Measurements from ENCODE around the gene RAD1. TPM values are rescaled to one million over a fixed set of nuclear protein-coding genes. Genes with fewer than 3 reads are reported as not detected.

RAD1 gene
- total and polyA plus RNA-seq, 2 experiments from 2014 or later: 26.3 to 53.6 TPM

GRCh38 chr5:34867660-34868059 is 47.6 kb downstream of the RAD1 start:
- 95 to 98% methylated on average over 3 of the region's 3 CpGs for WGBS, 2 experiments (ENCODE audit: low coverage in 1 of 2, low lambda C conversion rate in 2 of 2, missing lambda C conversion rate in 2 of 2)

GRCh38 chr5:34866989-34867471 is 48.3 kb downstream of the RAD1 start:
- in situ Hi-C loops (cut with MboI): no loop called here
- no peak for TF ChIP-seq EZH2 (IDR thresholded peaks at IDR 0.05; ENCODE audit: insufficient read depth, poor library complexity, severe bottlenecking)
- no peak for TF ChIP-seq EZH2phosphoT487 (IDR thresholded peaks at IDR 0.05; ENCODE audit: insufficient read depth, low read depth)
- H2AFZ ChIP-seq: no peak overlapping the region; the same call in 1 of the 2 replicates
- H3K9ac ChIP-seq: no peak overlapping the region
- no peaks in the 10 kb centered on the region for H3K27me3 ChIP-seq (replicated peaks; ENCODE audit: insufficient read depth)
- H4K20me1 ChIP-seq (ENCODE audit: insufficient read depth): no peaks in the 10 kb centered on the region
- 91 to 92% methylated on average over 3 of the region's 3 CpGs for WGBS, 2 experiments (ENCODE audit: low coverage in 1 of 2, low lambda C conversion rate in 2 of 2, missing lambda C conversion rate in 2 of 2)
- DNase-seq: no peak
- no peaks in the 10 kb centered on the region for H3K9me2 ChIP-seq (ENCODE audit: insufficient read depth)
- no peaks in the 10 kb centered on the region for H3K9me3 ChIP-seq (ENCODE audit: low read depth)
- no peak overlapping the region for H3K4me2 ChIP-seq (ENCODE audit: unreplicated experiment)
- no peaks in the 10 kb centered on the region for H3K36me3 ChIP-seq (ENCODE audit: low read depth)
- H3K4me1 ChIP-seq (ENCODE audit: insufficient read depth): no peaks in the 10 kb centered on the region
- H3K27ac ChIP-seq: no peak overlapping the region
- no peaks in the 10 kb centered on the region for H3F3A ChIP-seq (ENCODE audit: insufficient read depth)
- H3K79me2 ChIP-seq (ENCODE audit: insufficient read depth): no peaks in the 10 kb centered on the region
- H3K4me3 ChIP-seq: no peak overlapping the region

More at GRCh38 chr5:34867660-34868059, 47.6 kb downstream of the RAD1 start:
- in situ Hi-C loops (cut with MboI): no loop called here
- no peak overlapping the region for H3K27ac ChIP-seq
- H3F3A ChIP-seq (ENCODE audit: insufficient read depth): no peaks in the 10 kb centered on the region
- no peaks in the 10 kb centered on the region for H3K36me3 ChIP-seq (ENCODE audit: low read depth)
- H4K20me1 ChIP-seq (ENCODE audit: insufficient read depth): no peaks in the 10 kb centered on the region
- no peak overlapping the region for H3K9ac ChIP-seq
- DNase-seq: no peak
- H3K79me2 ChIP-seq (ENCODE audit: insufficient read depth): no peaks in the 10 kb centered on the region
- no peak overlapping the region for H3K4me3 ChIP-seq
- no peaks in the 10 kb centered on the region for H3K4me1 ChIP-seq (ENCODE audit: insufficient read depth)
- no peaks in the 10 kb centered on the region for H3K27me3 ChIP-seq (replicated peaks; ENCODE audit: insufficient read depth)
- no peaks in the 10 kb centered on the region for H3K9me2 ChIP-seq (ENCODE audit: insufficient read depth)
- H3K9me3 ChIP-seq (ENCODE audit: low read depth): no peaks in the 10 kb centered on the region
- no peak overlapping the region for H3K4me2 ChIP-seq (ENCODE audit: unreplicated experiment)
- TF ChIP-seq EZH2 (IDR thresholded peaks at IDR 0.05; ENCODE audit: insufficient read depth, poor library complexity, severe bottlenecking) (no peak), EZH2phosphoT487 (IDR thresholded peaks at IDR 0.05; ENCODE audit: insufficient read depth, low read depth) (no peak)
- H2AFZ ChIP-seq: no peak overlapping the region

- Histone ChIP-seq H3F3A (ENCODE audit: insufficient read depth) (no peaks in the 10 kb centered on the region), H3K27ac (no peak overlapping the region), H3K9me3 (ENCODE audit: low read depth) (no peaks in the 10 kb centered on the region), H3K9me2 (ENCODE audit: insufficient read depth) (no peaks in the 10 kb centered on the region), H3K79me2 (ENCODE audit: insufficient read depth) (no peaks in the 10 kb centered on the region), H3K4me2 (ENCODE audit: unreplicated experiment) (no peak overlapping the region), H3K27me3 (replicated peaks; ENCODE audit: insufficient read depth) (no peaks in the 10 kb centered on the region), H3K9ac (no peak overlapping the region), H4K20me1 (ENCODE audit: insufficient read depth) (no peaks in the 10 kb centered on the region), H2AFZ (no peak overlapping the region), H3K4me1 (ENCODE audit: insufficient read depth) (no peaks in the 10 kb centered on the region), H3K36me3 (ENCODE audit: low read depth) (no peaks in the 10 kb centered on the region), H3K4me3 (no peak overlapping the region)
- no peak for TF ChIP-seq EZH2phosphoT487 (IDR thresholded peaks at IDR 0.05; ENCODE audit: insufficient read depth, low read depth)
- TF ChIP-seq EZH2 (IDR thresholded peaks at IDR 0.05; ENCODE audit: insufficient read depth, poor library complexity, severe bottlenecking): no peak
- 85 to 86% methylated on average over 2 of the region's 2 CpGs for WGBS, 2 experiments (ENCODE audit: low coverage in 1 of 2, low lambda C conversion rate in 2 of 2, missing lambda C conversion rate in 2 of 2)
- in situ Hi-C loops (cut with MboI): no loop called here
- no peak for DNase-seq
Observed at GRCh38 chr5:34865091-34865490, 50.2 kb downstream of the RAD1 start.

- Histone ChIP-seq H3K4me1 (ENCODE audit: insufficient read depth) (no peaks in the 10 kb centered on the region), H2AFZ (no peak overlapping the region), H3F3A (ENCODE audit: insufficient read depth) (no peaks in the 10 kb centered on the region), H3K27ac (no peak overlapping the region), H3K4me3 (no peak overlapping the region), H3K4me2 (ENCODE audit: unreplicated experiment) (no peak overlapping the region), H3K9ac (no peak overlapping the region), H3K9me2 (ENCODE audit: insufficient read depth) (no peaks in the 10 kb centered on the region), H3K36me3 (ENCODE audit: low read depth) (no peaks in the 10 kb centered on the region), H3K9me3 (ENCODE audit: low read depth) (no peaks in the 10 kb centered on the region), H3K79me2 (ENCODE audit: insufficient read depth) (no peaks in the 10 kb centered on the region), H4K20me1 (ENCODE audit: insufficient read depth) (no peaks in the 10 kb centered on the region), H3K27me3 (replicated peaks; ENCODE audit: insufficient read depth) (no peaks in the 10 kb centered on the region)
- no peak for DNase-seq
- 84 to 85% methylated on average over 3 of the region's 3 CpGs for WGBS, 2 experiments (ENCODE audit: low coverage in 1 of 2, low lambda C conversion rate in 2 of 2, missing lambda C conversion rate in 2 of 2)
- TF ChIP-seq EZH2 (IDR thresholded peaks at IDR 0.05; ENCODE audit: insufficient read depth, poor library complexity, severe bottlenecking): no peak
- no peak for TF ChIP-seq EZH2phosphoT487 (IDR thresholded peaks at IDR 0.05; ENCODE audit: insufficient read depth, low read depth)
- in situ Hi-C loops (cut with MboI): no loop called here
Observed at GRCh38 chr5:34863946-34864345, 51.4 kb downstream of the RAD1 start.

- Histone ChIP-seq H2AFZ (no peak overlapping the region), H3K4me3 (no peak overlapping the region), H3K4me1 (ENCODE audit: insufficient read depth) (no peaks in the 10 kb centered on the region), H4K20me1 (ENCODE audit: insufficient read depth) (no peaks in the 10 kb centered on the region), H3K27ac (no peak overlapping the region), H3K27me3 (replicated peaks; ENCODE audit: insufficient read depth) (no peaks in the 10 kb centered on the region), H3K9me2 (ENCODE audit: insufficient read depth) (no peaks in the 10 kb centered on the region), H3F3A (ENCODE audit: insufficient read depth) (no peaks in the 10 kb centered on the region), H3K79me2 (ENCODE audit: insufficient read depth) (no peaks in the 10 kb centered on the region), H3K9me3 (ENCODE audit: low read depth) (no peaks in the 10 kb centered on the region), H3K9ac (no peak overlapping the region), H3K4me2 (ENCODE audit: unreplicated experiment) (no peak overlapping the region), H3K36me3 (ENCODE audit: low read depth) (no peaks in the 10 kb centered on the region)
- in situ Hi-C loops (cut with MboI): no loop called here
- WGBS, 2 experiments (ENCODE audit: low coverage in 1 of 2, low lambda C conversion rate in 2 of 2, missing lambda C conversion rate in 2 of 2): 62 to 66% methylated on average over 5 of the region's 5 CpGs
- no peak for TF ChIP-seq EZH2 (IDR thresholded peaks at IDR 0.05; ENCODE audit: insufficient read depth, poor library complexity, severe bottlenecking)
- TF ChIP-seq EZH2phosphoT487 (IDR thresholded peaks at IDR 0.05; ENCODE audit: insufficient read depth, low read depth): no peak
- DNase-seq: no peak
Observed at GRCh38 chr5:34859253-34859652, 56.1 kb downstream of the RAD1 start.
